KMS-11 (cell line): ENCODE results near the gene DENND6B.

Experiments used
- H2AFZ ChIP-seq: fragments of 200-600 bp; sonication (generic); 2 replicates; pipeline ENCODE4 v1.6.1; 2016; ENCODE audit warnings: antibody characterized with exemption, mixed run types, low read depth
- H3K27ac ChIP-seq: fragments of 200-600 bp; sonication (generic); 2 replicates; pipeline ENCODE4 v1.6.1; 2016; ENCODE audit warnings: mild to moderate bottlenecking, mixed run types
- H3K27me3 ChIP-seq: fragments of 200-600 bp; sonication (generic); 2 replicates; pipeline ENCODE4 v1.6.1; 2017; ENCODE audit warnings: mild to moderate bottlenecking, low read depth, mixed run types, moderate library complexity; ENCODE audit not compliant: insufficient read depth
- H3K36me3 ChIP-seq: fragments of 200-600 bp; sonication (generic); 2 replicates; pipeline ENCODE4 v1.6.1; 2017; ENCODE audit warnings: mild to moderate bottlenecking, mixed run types; ENCODE audit not compliant: insufficient read depth
- H3K4me1 ChIP-seq: fragments of 200-600 bp; sonication (generic); 2 replicates; pipeline ENCODE4 v1.6.1; 2016; ENCODE audit warnings: mild to moderate bottlenecking, low read depth, mixed run types; ENCODE audit not compliant: poor library complexity, severe bottlenecking
- H3K4me2 ChIP-seq: fragments of 200-600 bp; sonication (generic); 2 replicates; pipeline ENCODE4 v1.7.0; 2016; ENCODE audit warnings: mild to moderate bottlenecking, mixed run types
- H3K4me3 ChIP-seq: fragments of 200-600 bp; sonication (generic); IDR thresholded peaks from 2 replicates; pipeline ENCODE4 v1.6.1; 2017; ENCODE audit warnings: low read depth, low read length, mixed read lengths; ENCODE audit not compliant: insufficient read depth
- H3K79me2 ChIP-seq: fragments of 200-600 bp; sonication (generic); 2 replicates; pipeline ENCODE4 v1.6.1; 2016; ENCODE audit warnings: low read depth, mixed run types; ENCODE audit not compliant: insufficient read depth
- H3K9ac ChIP-seq: fragments of 200-600 bp; sonication (generic); 2 replicates; pipeline ENCODE4 v1.6.1; 2016; ENCODE audit warnings: mild to moderate bottlenecking, mixed run types
- H4K20me1 ChIP-seq: fragments of 200-600 bp; sonication (generic); 2 replicates; pipeline ENCODE4 v1.6.1; 2016; ENCODE audit warnings: mild to moderate bottlenecking, mixed run types; ENCODE audit not compliant: insufficient read depth
- CTCF ChIP-seq: fragments of 200-600 bp; sonication (generic); conservative IDR thresholded peaks from 2 replicates; pipeline ENCODE4 v1.6.1; 2017; ENCODE audit warnings: low read depth, mild to moderate bottlenecking, antibody characterized with exemption, low read length, moderate library complexity, mixed read lengths

DENND6B gene

GRCh38 chr22:50317674-50318073, 9.1 kb downstream of the DENND6B start:
- Histone ChIP-seq H3K9ac (no peak overlapping the region), H3K4me3 (no peak overlapping the region), H3K4me1 (peaks cover 6% of the 10 kb centered on the region), H4K20me1 (no peaks in the 10 kb centered on the region), H3K79me2 (no peaks in the 10 kb centered on the region), H3K27me3 (no peaks in the 10 kb centered on the region), H2AFZ (no peak overlapping the region), H3K27ac (no peak overlapping the region), H3K4me2 (no peak overlapping the region), H3K36me3 (no peaks in the 10 kb centered on the region)
- TF ChIP-seq CTCF: no peak

GRCh38 chr22:50317178-50317577, 9.6 kb downstream of the DENND6B start:
- Histone ChIP-seq H3K79me2 (no peaks in the 10 kb centered on the region), H3K36me3 (no peaks in the 10 kb centered on the region), H3K9ac (no peak overlapping the region), H3K4me1 (peaks cover 6% of the 10 kb centered on the region), H2AFZ (no peak overlapping the region), H3K27ac (no peak overlapping the region), H4K20me1 (no peaks in the 10 kb centered on the region), H3K27me3 (no peaks in the 10 kb centered on the region), H3K4me2 (no peak overlapping the region), H3K4me3 (no peak overlapping the region)
- TF ChIP-seq CTCF: no peak

- Histone ChIP-seq H3K4me3 (no peak overlapping the region), H3K79me2 (no peaks in the 10 kb centered on the region), H3K9ac (no peak overlapping the region), H3K36me3 (no peaks in the 10 kb centered on the region), H3K4me2 (no peak overlapping the region), H3K27ac (no peak overlapping the region), H2AFZ (no peak overlapping the region), H3K4me1 (peaks cover 6% of the 10 kb centered on the region), H4K20me1 (no peaks in the 10 kb centered on the region), H3K27me3 (no peaks in the 10 kb centered on the region)
- no peak for TF ChIP-seq CTCF
Measured at GRCh38 chr22:50316114-50317065, 10.4 kb downstream of the DENND6B start.

GRCh38 chr22:50315289-50316113, 11.3 kb downstream of the DENND6B start:
- H3K79me2 ChIP-seq: no peaks in the 10 kb centered on the region
- H2AFZ ChIP-seq: no peak overlapping the region
- H3K9ac ChIP-seq: no peak overlapping the region
- no peak overlapping the region for H3K27ac ChIP-seq
- no peaks in the 10 kb centered on the region for H4K20me1 ChIP-seq
- H3K4me3 ChIP-seq: no peak overlapping the region
- TF ChIP-seq CTCF: no peak
- H3K36me3 ChIP-seq: no peaks in the 10 kb centered on the region
- no peaks in the 10 kb centered on the region for H3K27me3 ChIP-seq
- no peak overlapping the region for H3K4me2 ChIP-seq
- peaks cover 6% of the 10 kb centered on the region for H3K4me1 ChIP-seq
